H1 (cell line): Measurements from ENCODE around the gene ZDHHC11. TPM values are rescaled to one million over a fixed set of nuclear protein-coding genes. Genes with fewer than 3 reads are reported as not detected.

ENCODE experiments used
- BCL11A ChIP-seq, 2 experiments: IDR thresholded peaks; one replicate each; pipeline ENCODE4 v1.6.1; 2011; ENCODE audit warnings: low read depth in 2 of 2, low read length in 2 of 2, mild to moderate bottlenecking in 2 of 2
- BRCA1 ChIP-seq: IDR thresholded peaks from 2 replicates; pipeline ENCODE4 v1.6.1; 2012; ENCODE audit warnings: low read depth, low read length, improper control_type of control experiment
- GTF2F1 ChIP-seq: IDR thresholded peaks from 2 replicates; pipeline ENCODE4 v1.6.1; 2012; ENCODE audit warnings: low read depth, low read length, improper control_type of control experiment, borderline replicate concordance
- HDAC2 ChIP-seq, 2 experiments: fragments of 300-600 bp in 1 of 2; sonication (generic) in 1 of 2; IDR thresholded peaks; 2 replicates each; pipeline ENCODE4 v1.6.1; 2011 to 2012; ENCODE audit warnings: low read depth in 2 of 2, low read length in 2 of 2, mild to moderate bottlenecking in 2 of 2, moderate library complexity in 2 of 2, borderline replicate concordance in 1 of 2, inconsistent platforms in 1 of 2
- RNF2 ChIP-seq: fragments of 200-900, 300-1000 bp; sonication (generic); IDR thresholded peaks from 2 replicates; pipeline ENCODE4 v1.7.1; 2016; ENCODE audit warnings: borderline replicate concordance, low read depth, mild to moderate bottlenecking, antibody characterized with exemption, low read length; ENCODE audit not compliant: poor library complexity, severe bottlenecking; ENCODE audit errors: missing control alignments
- RXRA ChIP-seq: IDR thresholded peaks from 2 replicates; pipeline ENCODE4 v1.6.1; 2011; ENCODE audit warnings: low read depth, mild to moderate bottlenecking, low read length, moderate library complexity; ENCODE audit not compliant: insufficient read depth
- SP1 ChIP-seq: IDR thresholded peaks from 2 replicates; pipeline ENCODE4 v1.6.1; 2011; ENCODE audit warnings: low read depth, low read length
- SUZ12 ChIP-seq: fragments of 200-600 bp; sonication (generic); IDR thresholded peaks from 2 replicates; pipeline ENCODE4 v1.6.1; 2012; ENCODE audit warnings: mild to moderate bottlenecking, inconsistent platforms, low read length, moderate library complexity, mixed read lengths
- TAF7 ChIP-seq: optimal IDR thresholded peaks from 2 replicates; pipeline ENCODE3; 2011; ENCODE audit warnings: low read depth, mild to moderate bottlenecking, inconsistent platforms, low read length, moderate library complexity, borderline replicate concordance
- TBP ChIP-seq: IDR thresholded peaks from 2 replicates; pipeline ENCODE4 v1.6.1; 2011; ENCODE audit warnings: low read depth, low read length, improper control_type of control experiment
- polyA plus RNA-seq, 7 experiments: library from polyadenylated mRNA; depleted of rRNA in 3 of 7; stranded (reverse) in 5 of 7; unstranded in 2 of 7; fragments of >200 nt in 5 of 7; fragments of 200-250 nt in 2 of 7; gene quantifications; 1 replicate in 5 of 7; 2 replicates in 1 of 7; 4 replicates in 1 of 7; pipeline versions ENCODE4 v1.2.1 to v1.2.3, GENCODE V29; 2011 to 2013; ENCODE audit warnings: missing spikeins in 2 of 7, mixed read lengths in 2 of 7
- total RNA-seq: library from RNA; stranded (reverse); fragmentation: NEBNext Ultra II Directional; extraction: Animal tissue kit (Norgen Biotek cat#: 25700); gene quantifications from 2 replicates; pipeline ENCODE4 v1.2.1, GENCODE V29; 2021

Gene ZDHHC11
- total and polyA plus RNA-seq, 2 of the 8 experiments (the other 6 are each of a cell fraction or from before 2014, with no cell fraction given), result 4.7 to 16.6 TPM

DNA sequence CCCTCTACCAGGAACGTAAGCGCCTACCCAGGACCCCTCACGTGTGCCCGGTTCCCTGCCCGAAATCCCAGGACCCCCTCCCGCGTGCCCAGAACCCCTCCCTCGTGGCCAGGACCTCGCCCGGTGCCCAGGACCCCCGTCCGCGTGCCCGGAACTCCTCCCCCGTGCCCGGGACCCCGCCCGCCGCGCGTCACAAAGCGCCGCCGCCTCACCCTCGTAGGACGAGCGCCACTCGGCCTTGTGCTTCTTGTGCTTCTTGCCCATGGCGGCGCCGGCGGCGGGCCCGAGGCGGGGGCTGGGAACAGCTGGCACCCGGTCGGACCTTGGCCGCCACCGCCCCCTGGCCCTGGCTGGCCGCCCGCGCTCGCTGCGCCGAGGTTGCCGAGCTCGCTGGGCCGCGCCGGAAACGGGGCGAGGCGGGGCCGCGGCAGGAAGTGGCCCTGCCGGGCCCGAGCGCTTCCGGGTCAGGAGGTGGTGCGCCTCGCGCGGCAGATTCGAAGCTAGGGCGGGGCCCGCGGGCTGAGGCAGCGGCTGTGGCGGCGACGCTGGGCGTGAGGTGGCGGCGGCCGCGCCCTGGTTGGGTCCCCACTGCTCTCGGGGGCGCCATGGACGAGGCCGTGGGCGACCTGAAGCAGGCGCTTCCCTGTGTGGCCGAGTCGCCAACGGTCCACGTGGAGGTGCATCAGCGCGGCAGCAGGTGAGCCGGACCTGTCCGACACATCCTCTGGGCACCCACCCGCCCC lies 41.8 kb upstream of the ZDHHC11 start, which contains the start of the genes BRD9 and TRIP13 (continued):
- no peak for TF ChIP-seq RNF2
- no peak for TF ChIP-seq GTF2F1
- no peak for TF ChIP-seq BCL11A (IDR thresholded peaks at IDR 0.05; ENCODE audit: low read depth in 2 of 2, low read length in 2 of 2)
- TF ChIP-seq HDAC2 (IDR thresholded peaks at IDR 0.05; ENCODE audit: borderline replicate concordance in 1 of 2, low read depth in 2 of 2, low read length in 2 of 2), result 0 out of 4 replicates have a peak, but pooled peaks of 1 of the 2 experiments have one; percentile 41
- no peak for TF ChIP-seq BRCA1
- peak; percentile 57 for TF ChIP-seq TAF7
- TF ChIP-seq SUZ12, result no peak
- no peak for TF ChIP-seq TBP
- no peak for TF ChIP-seq SP1
- no peak for TF ChIP-seq RXRA
